Retinal pigment epithelial cell (primary cell): ENCODE results near the gene CACNB1.

Experiments
- DNase-seq: peaks from one replicate; pipeline ENCODE4 v3.0.0-alpha.2; 2010; ENCODE audit warnings: low read depth
- H3K4me3 ChIP-seq: 2 replicates; pipeline ENCODE4 v1.5.1; 2011; ENCODE audit warnings: mild to moderate bottlenecking, low read length, control low read depth, moderate library complexity
- TF ChIP-seq, protein P1 (sequence below): conservative IDR thresholded peaks from 2 replicates; pipeline ENCODE4 v1.5.1; 2011; ENCODE audit warnings: low read depth, low read length, control low read depth, inconsistent platforms

CACNB1 gene

DNA sequence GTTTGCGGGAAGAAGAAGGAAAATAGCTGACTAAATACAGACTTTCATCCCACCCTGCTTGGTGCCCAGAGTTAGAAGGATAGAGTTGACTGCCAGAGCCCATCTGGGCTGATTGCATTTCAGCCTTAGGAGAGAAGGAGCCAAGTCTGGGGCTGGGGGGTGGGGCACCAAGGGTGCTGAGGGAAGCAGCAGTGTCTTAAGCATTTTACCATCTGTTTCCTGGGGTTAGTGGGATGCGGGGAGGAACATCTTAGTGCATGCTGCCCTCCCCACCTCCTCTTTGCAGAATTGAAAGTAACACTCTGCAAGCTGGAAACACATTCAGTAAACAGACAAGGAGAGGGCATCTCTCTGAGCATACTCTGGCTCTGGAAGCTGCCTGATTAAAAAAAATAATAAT, 30.0 kb downstream of the CACNB1 start:
- no peak for DNase-seq
- H3K4me3 ChIP-seq, result no peak overlapping the region
- TF ChIP-seq, protein P1, sequence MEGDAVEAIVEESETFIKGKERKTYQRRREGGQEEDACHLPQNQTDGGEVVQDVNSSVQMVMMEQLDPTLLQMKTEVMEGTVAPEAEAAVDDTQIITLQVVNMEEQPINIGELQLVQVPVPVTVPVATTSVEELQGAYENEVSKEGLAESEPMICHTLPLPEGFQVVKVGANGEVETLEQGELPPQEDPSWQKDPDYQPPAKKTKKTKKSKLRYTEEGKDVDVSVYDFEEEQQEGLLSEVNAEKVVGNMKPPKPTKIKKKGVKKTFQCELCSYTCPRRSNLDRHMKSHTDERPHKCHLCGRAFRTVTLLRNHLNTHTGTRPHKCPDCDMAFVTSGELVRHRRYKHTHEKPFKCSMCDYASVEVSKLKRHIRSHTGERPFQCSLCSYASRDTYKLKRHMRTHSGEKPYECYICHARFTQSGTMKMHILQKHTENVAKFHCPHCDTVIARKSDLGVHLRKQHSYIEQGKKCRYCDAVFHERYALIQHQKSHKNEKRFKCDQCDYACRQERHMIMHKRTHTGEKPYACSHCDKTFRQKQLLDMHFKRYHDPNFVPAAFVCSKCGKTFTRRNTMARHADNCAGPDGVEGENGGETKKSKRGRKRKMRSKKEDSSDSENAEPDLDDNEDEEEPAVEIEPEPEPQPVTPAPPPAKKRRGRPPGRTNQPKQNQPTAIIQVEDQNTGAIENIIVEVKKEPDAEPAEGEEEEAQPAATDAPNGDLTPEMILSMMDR, result no peak

DNA sequence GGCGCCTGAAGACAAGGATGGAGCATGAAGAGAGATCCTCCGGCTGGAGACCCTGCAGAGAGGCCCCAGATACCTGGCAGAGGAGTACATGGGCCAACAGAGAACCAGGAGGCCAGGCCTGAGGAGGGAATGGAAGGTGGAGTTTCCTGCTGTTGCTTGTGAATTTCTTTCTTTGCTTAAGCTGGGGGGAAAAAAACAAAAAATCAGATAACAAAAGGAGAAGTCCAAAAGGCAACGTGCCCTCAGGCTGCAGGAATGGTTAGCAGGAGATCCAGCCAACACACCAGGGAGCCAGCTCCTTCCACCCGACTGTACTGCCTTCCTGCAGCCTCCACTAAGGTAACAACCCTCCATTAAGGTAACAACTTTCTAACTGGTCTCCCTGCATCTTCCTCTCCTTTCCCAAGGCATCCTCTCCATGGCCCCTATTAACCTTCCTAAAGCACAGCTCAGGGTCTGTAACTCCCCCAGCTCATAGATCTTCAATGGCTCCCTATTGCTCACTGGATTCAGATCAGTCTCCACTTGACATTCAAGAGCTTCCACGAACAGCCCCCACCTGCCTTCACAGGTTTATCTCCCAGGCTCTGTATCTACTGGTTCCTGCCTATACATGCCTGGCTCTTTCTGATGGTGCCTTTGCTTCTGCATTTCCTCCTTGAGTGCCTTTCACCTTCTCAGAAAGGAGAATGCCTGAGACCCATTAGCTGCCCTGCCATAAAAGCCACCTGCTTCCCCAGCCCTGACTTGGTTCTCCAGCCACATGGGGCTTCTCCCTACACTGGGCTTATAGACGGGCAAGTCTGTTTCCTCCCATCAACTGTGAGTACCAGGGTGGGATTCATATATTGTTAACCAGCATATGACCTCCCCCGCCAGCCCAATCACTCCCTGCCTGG, 30.8 kb downstream of the CACNB1 start:
- no peak overlapping the region for H3K4me3 ChIP-seq
- DNase-seq, result no peak
- TF ChIP-seq, protein P1, result no peak

DNA sequence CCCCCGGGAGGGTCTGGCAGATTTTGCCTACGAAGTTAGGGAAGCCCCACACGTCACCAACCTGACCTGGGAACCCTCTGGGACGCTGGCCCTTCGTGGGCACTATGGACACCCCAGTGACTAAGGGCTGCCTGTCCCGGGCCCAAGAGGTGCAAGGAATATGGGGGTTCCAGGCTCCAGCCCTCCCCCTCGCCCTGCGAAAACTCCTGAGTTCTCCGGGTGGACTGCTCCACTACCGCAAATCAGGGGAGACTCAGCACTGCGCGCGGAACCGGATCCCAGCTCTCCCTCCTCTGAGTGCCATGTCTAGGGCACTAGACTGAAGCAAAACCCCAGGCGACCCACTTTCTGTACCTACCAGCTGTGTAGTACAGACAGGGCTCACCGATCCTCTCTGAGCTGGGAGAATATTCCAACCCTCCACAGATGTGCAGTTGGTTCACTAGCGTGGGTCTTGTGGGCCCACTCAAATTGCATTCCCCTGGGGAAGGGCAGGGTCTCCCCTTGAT, 31.6 kb downstream of the CACNB1 start, which contains the start of gene ARL5C:
Gene ARL5C (minus strand): TSS at position 321 of the 509 bp plus-strand sequence. CDS start 401 bp downstream, outside the sequence.
- peak within 1 kb of the TSS; percentile 54 for H3K4me3 ChIP-seq
- no peak for DNase-seq

GRCh38 chr17:39165178-39165840, 32.2 kb downstream of the CACNB1 start:
- TF ChIP-seq, protein P1, result no peak
- peak overlapping the region; percentile 54 for H3K4me3 ChIP-seq
- no peak for DNase-seq

More for the DNA sequence above, 31.6 kb downstream of the CACNB1 start, which contains the start of gene ARL5C:
- TF ChIP-seq, protein P1, result no peak

GRCh38 chr17:39164675-39165143, 32.8 kb downstream of the CACNB1 start:
- peak; percentile 59 for DNase-seq
- TF ChIP-seq, protein P1, result peak; percentile 96
- H3K4me3 ChIP-seq, result peak overlapping the region; percentile 54

GRCh38 chr17:39161962-39162361, 35.5 kb downstream of the CACNB1 start:
- DNase-seq, result no peak
- TF ChIP-seq, protein P1, result no peak
- no peak overlapping the region for H3K4me3 ChIP-seq
